Activated CD4-positive, CD25-positive, alpha-beta regulatory T cell treated with anti-CD3 and anti-CD28 coated beads, Interleukin-2, amount 50 U/mL, for 16 hours (primary cell): ENCODE results near the gene PSMD5.
"Not testable (repeated sequence)": the region's sequence is repeated elsewhere in the genome, so short reads cannot be mapped to it uniquely, and the experiment has no call there.

ENCODE experiments used
- DNase-seq: peaks from one replicate; pipeline ENCODE4 v3.0.0-alpha.2; 2020; ENCODE audit warnings: low read depth, low spot score

PSMD5 gene

DNA sequence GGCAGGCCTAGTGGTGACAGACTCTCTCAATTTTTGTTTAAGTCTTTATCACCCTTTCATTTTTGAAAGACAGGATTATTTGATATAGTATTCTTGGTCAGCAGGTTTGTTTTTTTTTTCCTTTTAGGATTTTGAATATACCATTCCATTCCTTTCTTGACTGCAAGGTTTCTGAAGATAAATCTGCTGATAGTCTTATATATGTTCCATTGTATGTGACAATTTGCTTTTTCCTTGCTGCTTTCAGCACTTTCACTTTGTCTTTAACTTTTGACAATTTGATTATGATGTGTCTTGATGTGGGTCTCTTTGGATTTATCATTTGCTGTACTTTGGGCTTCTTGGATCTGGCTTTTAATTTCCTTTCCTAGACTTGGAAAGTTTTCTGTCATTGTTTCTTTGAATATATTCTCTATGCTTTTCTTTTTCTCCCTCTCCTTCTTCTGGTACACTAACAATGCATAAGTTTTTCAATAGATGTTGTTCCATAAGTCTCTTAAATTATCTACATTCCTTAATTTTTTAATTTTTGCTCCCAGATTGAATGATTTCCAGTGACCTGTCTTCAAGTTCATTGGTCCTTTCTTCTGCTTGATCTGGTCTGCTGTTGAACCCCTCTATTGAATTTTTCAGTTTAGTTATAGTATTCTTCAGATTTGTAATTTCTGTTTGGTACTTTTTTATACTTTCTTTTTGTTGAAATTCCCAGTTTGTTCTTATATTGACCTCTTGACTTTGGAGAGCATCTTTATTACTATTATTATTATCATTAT is 34.9 kb downstream of the PSMD5 start:
- DNase-seq: no peak

DNA sequence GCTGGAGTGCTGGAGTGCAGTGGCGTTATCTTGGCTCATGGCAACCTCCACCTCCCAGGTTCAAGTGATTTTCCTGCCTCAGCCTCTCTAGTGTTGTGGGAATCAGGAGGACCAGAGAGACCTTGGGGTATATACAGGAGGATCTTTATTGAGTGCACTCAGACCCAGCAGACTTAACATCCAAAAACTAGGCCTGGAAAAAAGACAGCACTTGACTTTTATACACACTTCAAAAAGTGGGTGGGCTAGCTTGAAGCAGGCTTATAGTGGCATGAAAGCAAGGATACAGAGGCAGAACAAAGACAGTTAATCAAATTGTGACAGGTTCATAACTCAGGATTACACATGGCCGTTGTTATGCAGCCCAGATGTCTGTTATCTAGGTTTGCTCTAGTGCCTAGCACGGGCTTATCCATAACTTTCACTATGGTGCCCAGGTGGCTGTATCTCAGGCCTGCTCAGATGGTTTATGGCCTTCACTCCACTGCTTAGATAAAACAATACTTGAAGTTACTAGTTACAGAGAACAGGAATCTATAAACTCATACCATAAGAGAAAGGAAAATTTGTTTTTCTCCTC is 37.8 kb downstream of the PSMD5 start:
- DNase-seq: not testable (repeated sequence)

DNA sequence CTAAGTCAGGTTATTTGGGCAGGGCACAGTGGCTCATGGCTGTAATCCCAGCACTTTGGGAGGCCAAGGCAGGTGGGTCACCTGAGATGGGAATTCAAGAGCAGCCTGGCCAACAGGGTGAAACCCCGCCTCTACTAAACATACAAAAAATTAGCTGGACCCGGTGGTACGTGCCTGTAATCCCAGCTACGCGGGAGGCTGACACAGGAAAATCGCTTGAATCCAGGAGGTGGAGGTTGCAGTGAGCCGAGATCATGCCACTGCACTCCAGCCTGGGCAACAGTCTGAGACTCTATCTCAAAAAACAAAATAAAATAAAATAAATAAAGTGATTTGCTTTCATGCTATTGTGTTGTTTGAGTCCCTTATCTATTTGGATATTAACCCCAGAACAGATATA is 41.3 kb downstream of the PSMD5 start:
- DNase-seq: no peak

DNA sequence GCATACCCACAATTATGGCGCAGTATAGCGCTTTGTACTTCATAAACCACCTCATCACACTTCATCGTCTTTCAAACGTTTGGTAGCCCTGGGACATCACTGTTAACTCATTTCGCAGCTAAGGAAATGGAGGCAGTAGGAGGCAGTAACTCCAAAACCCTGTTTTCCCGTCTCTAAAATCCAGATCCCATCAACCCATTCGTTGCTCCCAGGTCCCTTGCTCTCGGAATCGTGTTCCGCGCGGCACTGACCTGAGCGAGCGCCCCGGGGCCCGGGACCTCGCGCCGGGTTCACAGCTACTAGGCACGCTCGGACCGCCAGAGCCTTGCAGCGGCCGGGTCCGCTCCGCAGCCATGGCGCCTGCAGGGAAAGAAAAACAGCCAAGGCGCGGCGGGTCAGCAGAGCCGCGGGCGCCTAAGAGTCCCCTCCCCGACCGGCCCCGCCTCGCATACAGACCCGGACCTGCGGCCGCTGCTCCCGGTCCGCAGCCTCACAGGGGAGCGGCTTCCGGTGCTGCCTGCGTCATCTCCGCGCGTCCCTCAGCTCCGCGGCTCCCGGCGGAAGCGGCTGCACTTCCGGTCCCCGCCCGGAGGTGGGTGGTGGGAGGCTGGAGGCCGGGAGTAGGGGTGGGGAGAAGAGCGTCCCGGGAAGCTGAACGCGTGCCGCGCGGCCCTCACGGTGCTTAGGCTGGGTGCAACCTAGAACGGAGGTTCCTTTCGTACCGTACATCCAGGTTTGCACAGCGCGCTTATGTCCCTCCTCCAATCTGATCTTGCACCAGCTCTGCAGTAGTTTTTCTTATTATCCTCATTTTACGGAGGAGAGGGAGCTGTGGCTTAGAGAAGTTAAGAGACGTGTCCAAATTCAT is 49.6 kb downstream of the PSMD5 start, which contains the start of gene FBXW2:
Gene FBXW2, minus strand, starts transcription at position 519 of the 868 bp plus-strand sequence. CDS start 5,158 bp downstream, outside the sequence.
- peak; percentile 71 for DNase-seq

DNA sequence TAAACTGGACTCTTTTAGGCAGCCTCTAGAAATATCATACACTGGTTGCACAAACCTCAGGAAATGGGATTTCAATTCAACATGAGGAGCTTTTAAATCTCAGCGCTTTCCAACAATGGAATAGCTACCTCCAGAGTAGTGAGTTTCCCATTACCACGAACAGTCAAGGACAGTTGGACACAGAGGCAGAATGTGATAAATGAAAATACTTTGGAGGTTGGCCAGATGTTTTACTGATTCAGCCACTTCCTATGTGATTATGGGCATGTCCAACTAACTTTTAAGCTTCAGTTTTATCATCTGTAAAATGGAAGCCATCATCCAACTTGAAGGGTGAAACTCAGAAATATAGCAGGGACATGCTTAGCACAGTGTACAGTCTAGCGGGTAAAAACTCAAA is 51.6 kb downstream of the PSMD5 start:
- no peak for DNase-seq

DNA sequence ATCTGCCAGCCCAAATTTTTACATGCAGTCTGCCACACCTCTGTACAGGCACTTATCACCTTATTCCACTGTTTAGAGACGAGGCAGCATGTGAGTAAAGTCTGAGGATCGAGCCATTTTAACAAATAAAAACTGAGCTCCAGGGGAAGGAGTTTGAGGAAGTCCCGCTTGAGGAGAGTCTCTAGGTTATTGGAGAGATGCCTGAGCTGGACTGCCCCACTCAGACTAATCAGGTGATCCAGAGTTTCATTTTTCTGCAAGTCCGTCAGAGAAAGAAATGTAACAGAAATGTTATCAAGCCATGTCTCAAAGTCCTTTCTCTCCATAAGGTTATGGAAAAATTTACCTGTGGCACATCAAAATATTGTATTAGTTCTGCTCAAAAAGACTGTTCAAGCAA is 54.8 kb downstream of the PSMD5 start:
- DNase-seq: no peak

DNA sequence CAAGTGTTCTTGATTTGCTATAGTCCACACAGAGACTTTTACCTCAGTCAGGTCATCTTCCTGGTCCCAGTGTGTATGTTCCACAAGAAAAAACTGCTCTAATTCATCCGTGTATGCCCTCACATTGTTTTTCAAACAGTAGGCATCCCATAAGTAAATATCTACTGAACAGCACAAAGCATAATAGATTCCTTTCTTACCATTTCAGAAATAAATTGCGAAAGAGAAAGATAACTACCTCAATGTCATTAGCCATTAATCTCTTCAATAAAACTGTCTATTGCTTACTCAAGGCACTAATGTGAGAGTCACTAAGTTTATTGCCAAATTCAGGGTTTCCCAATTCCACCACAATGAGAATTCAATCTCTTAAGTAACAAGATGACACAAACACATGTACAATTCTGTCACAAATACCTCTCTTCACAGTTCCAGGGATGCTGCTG is 59.1 kb downstream of the PSMD5 start:
- DNase-seq: no peak

DNA sequence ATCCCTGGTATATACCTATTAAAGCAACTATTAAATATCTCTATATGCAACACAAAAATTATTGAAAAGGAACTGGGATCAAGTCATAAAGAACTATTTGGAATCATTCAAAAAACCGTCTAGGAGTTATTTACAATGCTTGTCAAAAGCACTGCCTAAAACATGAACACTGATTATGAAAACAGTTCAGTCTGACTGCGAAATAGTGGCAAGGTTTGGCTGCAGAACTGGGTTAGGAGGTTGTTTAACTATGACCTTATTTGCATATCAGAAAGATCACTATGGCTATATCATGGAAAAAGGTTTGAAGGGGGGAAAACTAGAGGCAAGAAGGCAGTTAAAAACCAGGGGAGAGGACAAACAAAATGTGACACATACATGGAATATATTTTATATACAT is 61.5 kb downstream of the PSMD5 start:
- no peak for DNase-seq

DNA sequence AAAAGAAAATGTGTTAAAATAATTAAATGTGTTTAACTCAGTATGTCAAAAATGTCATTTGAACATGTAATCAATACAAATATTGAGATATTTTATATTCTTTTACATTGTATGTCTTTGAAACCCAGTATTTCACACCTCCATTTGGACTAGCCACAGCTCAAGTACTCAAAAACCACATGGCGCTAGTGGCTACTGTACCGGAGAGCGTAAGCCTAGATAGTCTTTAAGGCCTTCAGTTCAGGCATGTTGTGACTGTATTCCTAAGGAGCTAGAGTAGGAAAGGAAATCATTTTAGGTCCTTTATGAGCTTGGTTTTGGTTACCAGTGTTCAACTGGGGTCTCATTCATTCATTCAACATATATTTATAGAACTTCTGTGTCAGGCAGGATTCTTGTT is 62.4 kb downstream of the PSMD5 start:
- DNase-seq: no peak

DNA sequence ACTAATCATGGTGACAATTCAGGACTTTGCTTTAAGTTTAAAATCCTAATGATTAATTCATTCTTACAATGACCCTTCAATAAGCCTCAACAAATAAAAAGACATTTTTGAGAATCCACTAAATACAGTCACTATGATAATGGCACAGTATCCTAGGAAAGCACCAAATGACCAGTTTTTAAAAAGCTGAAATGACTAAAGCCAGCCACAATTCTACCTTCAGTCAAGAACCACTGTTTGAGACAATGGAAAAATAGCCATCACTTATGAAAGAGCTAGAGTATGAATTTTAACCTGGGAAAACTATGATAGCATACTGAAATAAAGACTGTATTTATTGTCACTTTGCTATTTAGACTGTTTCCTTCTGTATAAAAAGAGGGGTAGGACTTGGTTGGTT is 63.5 kb downstream of the PSMD5 start:
- DNase-seq: no peak

DNA sequence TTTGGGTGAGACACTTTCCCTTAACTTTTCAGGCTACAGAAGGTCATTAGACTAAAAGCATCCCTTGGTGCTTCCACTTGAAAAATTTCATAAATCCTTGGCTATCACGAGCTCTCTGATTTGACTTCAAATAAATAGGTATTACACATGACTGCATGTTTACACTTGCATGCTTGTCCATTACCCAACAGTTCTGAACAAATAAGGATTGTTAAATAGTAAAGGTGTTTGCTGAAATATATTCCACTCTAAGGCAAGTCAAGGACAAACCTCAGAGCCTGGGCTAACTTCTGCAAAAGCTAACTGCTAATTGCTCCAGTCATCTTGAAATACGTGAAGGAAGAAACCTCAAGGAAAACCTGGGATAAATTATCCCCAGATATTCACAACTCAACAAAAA is 64.0 kb downstream of the PSMD5 start:
- no peak for DNase-seq

DNA sequence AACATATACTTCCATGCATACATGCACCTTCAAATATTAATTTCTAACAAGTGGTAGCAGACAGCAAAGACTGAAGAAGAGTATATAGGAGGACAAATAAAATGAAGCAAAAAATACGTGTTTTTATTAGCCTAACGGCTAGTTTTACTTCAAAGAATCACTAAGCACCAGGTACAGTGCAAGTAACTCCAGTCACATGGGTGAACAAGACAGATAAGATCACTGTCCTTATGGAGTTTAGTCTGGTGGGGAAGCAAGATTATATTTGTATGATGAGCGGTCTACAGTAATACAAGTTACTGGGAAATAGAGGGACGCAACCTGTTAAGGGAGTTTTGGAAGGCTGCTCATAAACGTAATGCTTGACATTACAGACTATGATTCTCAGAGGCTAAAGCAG is 65.5 kb downstream of the PSMD5 start:
- DNase-seq: no peak

DNA sequence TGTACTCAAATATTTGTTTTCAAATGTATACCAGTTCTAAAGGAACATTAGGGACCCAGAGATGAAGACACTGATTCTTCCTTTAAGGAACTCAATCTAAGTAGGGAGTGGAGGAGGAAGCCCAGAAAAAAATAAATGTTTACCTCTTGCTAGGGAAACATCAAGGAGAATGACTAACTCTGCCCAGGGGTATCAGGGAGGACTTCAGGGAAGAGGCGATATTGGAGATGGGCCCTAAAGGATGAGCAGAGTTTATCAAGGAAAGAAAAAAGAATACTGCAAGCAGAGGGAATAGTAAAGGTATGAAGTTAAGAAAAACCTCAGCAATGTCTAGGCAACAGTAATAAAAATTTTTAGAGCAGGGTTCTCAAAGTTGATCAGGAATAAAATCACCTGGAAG is 65.9 kb downstream of the PSMD5 start:
- DNase-seq: no peak

DNA sequence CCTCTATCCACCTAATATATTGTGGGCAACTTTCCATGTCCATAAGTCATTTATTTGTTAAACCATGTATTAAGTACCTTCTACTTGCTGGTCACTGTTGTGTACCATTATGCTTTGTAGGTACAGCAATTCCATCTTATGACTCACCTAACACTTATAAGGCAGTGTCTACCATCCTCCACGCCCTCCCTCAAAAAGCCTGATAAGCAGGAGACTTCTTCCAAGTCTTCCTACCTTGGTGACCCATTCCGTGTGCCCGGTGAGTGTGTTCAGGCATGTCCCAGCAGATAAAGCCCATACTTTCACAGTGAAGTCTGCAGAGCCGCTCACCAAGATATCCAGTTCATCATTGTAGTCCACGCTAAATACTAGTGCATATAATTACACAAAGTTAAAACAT is 66.9 kb downstream of the PSMD5 start:
- DNase-seq: no peak

DNA sequence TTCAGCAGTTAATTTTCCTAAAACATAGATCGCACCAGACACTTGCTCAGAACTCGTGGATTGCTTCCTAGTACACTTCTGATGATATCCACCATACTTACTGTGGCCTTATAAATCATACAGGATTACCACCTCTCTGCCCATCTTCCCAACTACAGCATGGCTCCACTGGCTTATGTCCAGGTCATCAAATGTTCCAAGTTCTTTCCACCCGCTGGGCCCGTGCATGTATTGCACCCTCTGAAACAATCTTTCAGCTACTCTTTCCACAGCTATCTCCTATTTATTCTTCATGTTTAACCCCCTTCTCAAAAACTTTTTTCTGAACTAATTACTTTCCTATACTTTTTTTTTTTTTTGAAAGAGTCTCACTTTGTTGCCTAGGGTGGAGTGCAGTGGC is 68.0 kb downstream of the PSMD5 start:
- DNase-seq: no peak

DNA sequence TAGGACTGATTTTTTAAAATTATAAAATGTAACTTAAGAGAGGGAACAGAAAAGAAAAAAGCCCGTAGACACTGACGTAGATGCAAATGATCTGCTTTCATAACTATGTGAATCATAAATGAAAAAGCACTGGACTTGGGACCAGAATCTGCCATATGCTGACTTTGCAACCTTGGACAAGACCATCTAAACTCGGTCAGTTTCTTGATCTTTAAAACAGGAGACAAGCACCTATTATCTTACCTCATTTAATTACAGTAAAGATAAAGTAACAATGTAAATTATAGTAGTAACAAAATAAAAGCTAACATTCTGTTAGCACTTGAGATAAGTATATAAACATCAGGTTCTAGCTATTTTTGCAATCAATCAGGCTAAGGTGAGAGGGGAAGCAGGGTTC is 69.5 kb downstream of the PSMD5 start:
- DNase-seq: no peak

DNA sequence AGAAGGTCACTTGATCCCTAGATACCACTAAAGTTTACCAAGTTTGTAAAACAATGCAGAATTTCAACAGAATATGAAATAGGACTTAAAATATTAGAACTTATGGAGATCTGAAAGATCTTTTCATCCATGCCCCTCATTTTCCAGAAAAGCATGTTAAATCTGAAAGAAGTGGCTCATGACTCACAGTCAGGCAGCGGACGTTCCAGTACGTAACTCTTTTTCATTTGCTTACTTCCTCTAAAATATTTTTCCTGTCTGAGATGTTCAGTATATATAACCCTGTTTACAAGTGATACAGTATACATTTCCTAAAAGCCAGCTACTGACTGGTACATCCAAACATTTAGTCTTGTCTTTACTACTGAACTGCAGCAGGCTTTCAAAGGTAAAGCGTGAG is 71.8 kb downstream of the PSMD5 start:
- DNase-seq: no peak

DNA sequence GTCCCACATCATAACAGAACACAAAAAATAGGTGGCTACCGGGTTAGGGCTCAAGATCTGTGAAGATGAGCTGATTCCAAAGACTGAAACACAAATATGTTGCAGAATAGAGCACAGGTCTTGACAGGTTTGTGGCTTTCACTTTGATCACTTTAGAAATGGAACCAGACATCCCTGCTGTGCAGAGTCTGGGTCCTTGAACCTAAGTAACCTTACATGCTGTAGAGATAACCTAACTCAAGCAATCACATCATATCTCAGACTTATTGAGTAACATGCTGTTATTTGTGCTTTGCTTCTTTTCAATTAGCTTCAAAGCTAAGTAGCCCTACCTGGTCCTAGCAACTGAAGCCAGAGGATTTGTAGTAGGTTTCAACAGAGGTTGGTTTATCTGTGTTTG is 73.8 kb downstream of the PSMD5 start:
- DNase-seq: no peak

DNA sequence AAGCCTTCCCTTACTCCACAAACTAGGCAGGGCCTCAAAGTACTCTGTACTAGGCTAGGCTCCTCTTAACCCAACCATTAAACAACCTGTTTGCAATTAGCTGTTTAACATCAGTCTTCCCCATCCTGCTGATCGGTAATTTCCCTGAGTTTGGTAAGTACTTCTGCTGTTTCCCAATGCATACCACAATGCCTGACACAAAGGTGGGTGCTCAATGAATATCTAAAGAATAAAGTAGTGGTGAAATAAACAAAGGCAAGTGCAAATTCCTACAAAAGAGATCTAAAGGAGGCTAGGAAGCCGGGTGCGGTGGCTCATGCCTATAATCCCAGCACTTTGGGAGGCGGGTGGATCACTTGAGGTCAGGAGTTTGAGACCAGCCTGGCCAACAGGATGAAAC is 74.5 kb downstream of the PSMD5 start:
- no peak for DNase-seq

DNA sequence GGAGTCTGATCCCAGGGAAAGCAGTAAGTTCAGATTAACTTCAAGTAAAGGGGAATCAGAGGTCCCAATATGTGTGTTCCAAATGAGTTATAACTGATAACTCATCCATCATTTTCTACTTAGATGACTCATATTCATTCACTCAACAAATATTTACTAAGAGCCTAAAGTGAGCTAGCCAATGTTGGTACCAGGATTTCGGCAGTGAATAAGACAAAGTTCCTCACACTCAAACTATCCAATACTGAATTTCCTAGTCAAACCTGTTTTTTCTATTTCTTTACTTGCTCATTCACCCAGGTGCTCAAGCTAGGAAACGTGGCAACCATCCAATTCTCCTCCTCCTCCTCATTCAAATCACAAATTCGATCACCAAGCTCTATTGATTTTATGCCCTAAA is 75.3 kb downstream of the PSMD5 start:
- no peak for DNase-seq
